Activated naive CD4-positive, alpha-beta T cell treated with anti-CD3 and anti-CD28 coated beads for 36 hours (primary cell): ENCODE measurements around the gene NCR3LG1. TPM values are rescaled to one million over a fixed set of nuclear protein-coding genes. Genes with fewer than 3 reads are reported as not detected.

Source experiments
- CTCF ChIA-PET: fragments of 350-600 bp; sonication (Branson Sonifier 250); formaldehyde crosslinking; loops from one replicate; lab custom pipeline; 2021; ENCODE audit warnings: antibody characterized with exemption; lab: Charles Lee
- DNase-seq: peaks from one replicate; pipeline ENCODE4 v3.0.0-alpha.2; 2020
- H3K27ac Mint-ChIP-seq: one replicate; pipeline ENCODE4 v1.8.0; 2021; ENCODE audit warnings: mild to moderate bottlenecking, mixed read lengths
- H3K27me3 Mint-ChIP-seq: one replicate; pipeline ENCODE4 v1.8.0; 2021; ENCODE audit warnings: low read depth, mixed read lengths
- H3K36me3 Mint-ChIP-seq: one replicate; pipeline ENCODE4 v1.8.0; 2021; ENCODE audit warnings: low read depth, mixed read lengths
- H3K4me1 Mint-ChIP-seq: one replicate; pipeline ENCODE4 v1.8.0; 2021; ENCODE audit warnings: low read depth, mixed read lengths
- H3K4me3 Mint-ChIP-seq: one replicate; pipeline ENCODE4 v1.8.0; 2021; ENCODE audit warnings: mild to moderate bottlenecking, moderate library complexity, mixed read lengths
- H3K9me3 Mint-ChIP-seq: one replicate; pipeline ENCODE4 v1.8.0; 2021; ENCODE audit warnings: mixed read lengths
- intact Hi-C: fragments of 100-400 bp; cut with micrococcal nuclease; formaldehyde crosslinking; loops from one replicate; pipeline ENCODE4 v1.15.1; 2023
- total RNA-seq, 2 experiments: library from RNA; stranded (reverse); gene quantifications; one replicate each; pipeline ENCODE4 v1.2.3, GENCODE V29; 2021

Gene NCR3LG1
- total RNA-seq, 2 experiments from 2014 or later = 0.72 TPM

DNA sequence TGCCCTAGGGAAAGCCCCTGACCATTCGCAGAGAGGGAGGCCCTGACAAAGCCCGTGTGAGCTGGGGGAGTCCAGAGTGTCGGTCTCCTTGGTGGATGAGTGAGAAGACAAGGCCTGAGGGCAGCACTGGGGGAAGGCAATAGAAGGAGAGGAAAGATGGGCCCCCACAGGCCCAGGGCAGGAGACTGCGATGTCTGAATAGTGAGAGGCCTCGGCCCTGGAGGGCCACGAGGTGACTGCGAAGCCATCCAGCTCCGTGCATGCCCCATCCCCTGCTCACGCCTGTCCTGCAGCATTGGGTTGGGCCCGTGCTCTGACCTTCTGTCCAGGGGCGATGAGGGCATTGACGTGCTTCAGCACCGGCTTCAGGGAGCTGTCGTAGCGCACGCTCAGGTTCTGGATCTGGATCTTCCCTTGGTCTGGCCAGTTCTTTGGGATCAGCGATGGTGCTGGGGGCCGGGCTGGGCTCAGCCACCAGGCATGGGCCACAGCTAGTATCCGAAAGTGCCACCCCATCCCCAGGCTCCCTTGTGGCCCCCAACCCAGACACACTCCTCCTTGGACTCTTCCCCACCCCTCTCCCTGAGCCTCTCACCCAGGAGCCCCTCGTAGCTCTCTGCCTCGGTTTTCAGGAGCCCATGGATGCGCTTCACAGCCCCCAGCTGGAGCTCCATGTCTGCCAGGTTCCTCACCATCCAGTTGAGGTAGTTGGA lies 45.2 kb downstream of the NCR3LG1 start:
- no peak for DNase-seq
- H3K4me3 Mint-ChIP-seq = no peak overlapping the region
- H3K4me1 Mint-ChIP-seq = no peaks in the 10 kb centered on the region
- H3K27ac Mint-ChIP-seq = no peak overlapping the region
- H3K9me3 Mint-ChIP-seq = no peaks in the 10 kb centered on the region
- CTCF ChIA-PET = interaction anchor here (0.9 to 2.5 kb wide), 2 partner anchors 12 to 131 kb away, joined by 3 to 9 read pairs; no protein-coding TSS in a partner anchor
- no peaks in the 10 kb centered on the region for H3K27me3 Mint-ChIP-seq
- no peaks in the 10 kb centered on the region for H3K36me3 Mint-ChIP-seq
- intact Hi-C loops = no loop called here

DNA sequence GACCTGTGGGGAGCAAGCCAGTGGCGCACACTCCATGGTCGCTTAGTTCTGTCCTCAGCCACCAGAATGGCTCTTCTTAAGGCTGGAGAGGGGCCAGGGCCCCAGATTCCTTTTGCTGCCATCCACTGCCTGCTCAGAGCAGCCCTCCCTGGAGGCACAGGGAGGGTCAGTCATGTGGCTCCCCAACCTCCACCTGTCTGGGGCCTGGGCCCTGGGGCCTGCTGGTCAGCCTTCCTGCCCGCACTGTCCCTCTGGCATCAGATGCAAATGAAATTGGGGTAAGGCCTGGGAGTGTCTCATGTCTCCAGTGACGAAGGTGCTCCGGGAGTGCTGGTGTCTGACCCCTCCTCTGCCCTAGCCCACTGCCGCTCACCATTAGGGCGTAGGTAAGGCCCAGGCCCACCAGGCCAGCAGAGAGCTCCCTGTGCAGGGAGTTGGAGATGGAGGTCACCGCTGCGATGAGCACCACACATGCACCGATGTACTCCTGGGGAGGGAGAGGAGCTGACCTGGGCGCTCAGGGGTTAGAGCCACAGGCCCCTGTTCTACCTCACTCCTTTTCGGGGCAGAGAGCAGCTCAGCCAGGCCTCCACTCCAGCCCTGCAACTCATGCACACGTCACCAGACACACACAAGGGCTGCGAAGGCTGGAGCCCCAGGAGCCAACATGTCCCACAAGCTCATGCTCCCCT lies 45.9 kb downstream of the NCR3LG1 start:
- DNase-seq = no peak
- intact Hi-C loops = no loop called here
- no peaks in the 10 kb centered on the region for H3K36me3 Mint-ChIP-seq
- H3K9me3 Mint-ChIP-seq = no peaks in the 10 kb centered on the region
- H3K4me1 Mint-ChIP-seq = no peaks in the 10 kb centered on the region
- H3K27ac Mint-ChIP-seq = no peak overlapping the region
- CTCF ChIA-PET = interaction anchor here (0.9 to 2.5 kb wide), 2 partner anchors 13 to 131 kb away, joined by 3 to 9 read pairs; no protein-coding TSS in a partner anchor
- no peak overlapping the region for H3K4me3 Mint-ChIP-seq
- no peaks in the 10 kb centered on the region for H3K27me3 Mint-ChIP-seq

DNA sequence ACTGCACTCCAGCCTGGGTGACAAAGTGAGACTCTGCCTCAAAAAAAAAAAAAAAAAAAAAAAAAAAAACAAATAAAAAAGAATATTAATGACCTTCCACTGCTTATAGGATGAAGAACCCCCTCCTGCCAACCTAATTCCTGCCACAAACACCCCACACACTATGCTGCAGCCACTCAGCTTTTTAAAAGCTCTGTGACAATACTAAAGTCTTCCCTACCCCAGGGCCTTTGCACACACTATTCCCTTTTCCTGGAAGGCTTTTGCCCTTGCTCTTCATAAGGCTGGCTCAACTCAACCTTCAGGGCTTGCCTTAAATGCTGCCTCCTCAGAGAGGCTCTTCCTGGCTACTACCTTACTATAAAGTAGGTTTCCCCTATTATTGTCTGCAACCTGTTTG lies 47.6 kb downstream of the NCR3LG1 start:
- CTCF ChIA-PET = interaction anchor here (0.6 to 1.1 kb wide), 2 partner anchors 129 to 887 kb away, joined by 4 to 6 read pairs; no protein-coding TSS in a partner anchor
- H3K4me1 Mint-ChIP-seq = no peaks in the 10 kb centered on the region
- DNase-seq = no peak
- H3K27me3 Mint-ChIP-seq = no peaks in the 10 kb centered on the region
- H3K27ac Mint-ChIP-seq = no peak overlapping the region
- H3K36me3 Mint-ChIP-seq = no peaks in the 10 kb centered on the region
- H3K4me3 Mint-ChIP-seq = no peak overlapping the region
- intact Hi-C loops = no loop called here
- no peaks in the 10 kb centered on the region for H3K9me3 Mint-ChIP-seq

DNA sequence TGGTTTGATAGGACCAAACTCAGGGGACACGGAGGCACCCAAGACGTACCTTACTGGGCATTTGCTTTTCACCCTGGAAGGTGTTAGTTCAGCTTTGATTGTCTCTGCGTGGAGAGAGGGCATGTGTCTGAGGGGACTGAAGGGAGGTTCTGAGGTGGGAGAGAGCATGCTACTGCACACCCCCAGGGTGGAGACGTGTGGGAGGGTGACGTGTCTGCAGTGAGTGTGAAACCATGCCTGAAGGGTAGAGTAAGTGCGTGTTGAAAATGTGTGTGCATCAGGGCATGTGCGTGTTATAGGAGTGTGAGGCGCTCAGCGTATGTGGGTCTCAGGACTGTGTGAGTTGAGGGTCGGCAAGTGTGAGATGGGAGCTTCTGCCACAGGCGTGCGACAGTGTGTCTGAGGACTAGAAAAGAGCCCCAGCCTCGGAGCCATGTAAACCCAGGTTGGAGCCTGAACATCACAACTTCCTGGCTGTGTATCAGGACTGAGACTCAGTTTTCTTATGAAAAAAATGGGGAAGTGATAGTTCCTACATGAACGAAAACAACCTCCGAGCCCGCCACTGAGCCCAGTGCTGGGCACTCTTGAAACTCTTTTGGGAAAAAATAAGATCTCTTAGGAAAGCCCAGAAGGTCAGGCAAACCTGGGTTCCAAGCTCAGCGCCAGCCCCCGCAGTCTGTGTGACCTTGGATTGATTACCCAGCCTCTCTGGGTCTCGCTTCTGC lies 48.6 kb downstream of the NCR3LG1 start:
- CTCF ChIA-PET = interaction anchor here (1.0 kb wide), 1 partner anchor 16 kb away, joined by 3 read pairs; no protein-coding TSS in a partner anchor
- intact Hi-C loops = no loop called here
- H3K27me3 Mint-ChIP-seq = no peaks in the 10 kb centered on the region

DNA sequence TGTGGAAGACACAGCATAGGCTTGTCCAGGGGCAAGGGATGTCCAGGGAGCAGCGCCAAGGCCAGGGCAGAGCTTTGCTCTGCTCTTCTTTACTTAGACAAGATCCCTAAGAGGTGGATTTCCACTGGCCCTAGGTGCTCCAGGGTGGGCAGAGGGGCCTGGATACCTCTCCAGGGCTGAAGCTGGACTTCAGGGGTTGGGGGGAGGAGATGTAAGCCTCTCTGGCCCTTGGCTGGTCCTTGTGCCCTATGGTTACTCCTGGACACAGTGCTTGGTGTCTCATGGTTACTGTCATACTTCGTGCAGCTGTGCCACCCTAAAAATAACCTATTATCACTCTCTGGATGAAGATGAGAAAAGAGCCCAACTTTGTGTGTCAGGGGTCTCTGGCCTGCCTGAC lies 49.7 kb downstream of the NCR3LG1 start:
- H3K9me3 Mint-ChIP-seq = no peaks in the 10 kb centered on the region
- DNase-seq = no peak
- H3K4me3 Mint-ChIP-seq = no peak overlapping the region
- H3K27me3 Mint-ChIP-seq = no peaks in the 10 kb centered on the region
- H3K27ac Mint-ChIP-seq = no peak overlapping the region
- CTCF ChIA-PET = interaction anchor here (1.0 kb wide), 1 partner anchor 17 kb away, joined by 3 read pairs; no protein-coding TSS in a partner anchor
- no peaks in the 10 kb centered on the region for H3K4me1 Mint-ChIP-seq
- intact Hi-C loops = no loop called here
- H3K36me3 Mint-ChIP-seq = no peaks in the 10 kb centered on the region

More for the DNA sequence above, 48.6 kb downstream of the NCR3LG1 start:
- no peak overlapping the region for H3K4me3 Mint-ChIP-seq
- no peak for DNase-seq
- no peak overlapping the region for H3K27ac Mint-ChIP-seq
- H3K4me1 Mint-ChIP-seq = no peaks in the 10 kb centered on the region
- H3K36me3 Mint-ChIP-seq = no peaks in the 10 kb centered on the region
- H3K9me3 Mint-ChIP-seq = no peaks in the 10 kb centered on the region

DNA sequence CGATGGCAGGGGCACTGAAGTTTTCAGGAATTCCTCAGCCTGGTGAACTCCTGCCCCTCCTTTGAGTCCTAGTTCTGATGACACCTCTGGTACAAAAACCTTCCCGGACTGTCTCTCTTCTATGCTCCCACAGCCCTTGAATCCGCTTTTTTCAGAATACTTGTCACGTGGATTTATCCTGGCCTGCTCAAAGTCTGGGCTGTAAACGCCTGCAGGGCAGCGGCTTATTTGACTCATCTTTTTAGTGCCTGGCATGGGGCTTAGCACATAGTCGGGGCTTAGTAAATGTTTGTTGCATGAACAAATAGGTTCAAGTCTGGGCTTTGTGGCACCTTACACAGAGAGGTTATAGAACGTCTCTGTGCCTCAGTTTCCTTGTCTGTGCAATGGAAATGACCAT lies 50.2 kb downstream of the NCR3LG1 start:
- H3K4me1 Mint-ChIP-seq = no peaks in the 10 kb centered on the region
- H3K36me3 Mint-ChIP-seq = no peaks in the 10 kb centered on the region
- no peak overlapping the region for H3K27ac Mint-ChIP-seq
- no peaks in the 10 kb centered on the region for H3K9me3 Mint-ChIP-seq
- CTCF ChIA-PET = interaction anchor here (0.9 to 1.1 kb wide), 2 partner anchors 13 to 102 kb away, joined by 4 read pairs; partner anchors contain the start of gene KCNJ11
- no peak overlapping the region for H3K4me3 Mint-ChIP-seq
- intact Hi-C loops = no loop called here
- no peaks in the 10 kb centered on the region for H3K27me3 Mint-ChIP-seq
- DNase-seq = no peak

DNA sequence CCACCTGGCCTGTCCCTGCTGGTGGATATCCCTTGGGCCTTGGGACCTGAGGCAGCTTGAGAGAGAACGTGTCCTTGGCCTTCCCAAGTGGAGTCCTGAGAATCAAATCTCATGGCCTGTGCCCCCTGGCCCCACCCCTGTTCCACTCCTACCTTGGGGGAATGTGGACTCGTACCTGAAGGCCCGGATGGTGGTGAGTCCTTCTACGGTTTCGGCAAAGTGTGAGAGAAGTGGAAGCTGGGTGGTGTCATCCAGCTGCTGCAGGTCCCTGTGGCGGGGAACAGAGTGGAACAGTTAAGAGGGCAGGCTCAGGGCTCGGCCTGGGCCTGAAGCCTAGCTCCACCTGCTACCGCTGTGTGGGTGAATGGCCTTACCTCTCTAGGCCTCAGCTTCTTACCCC lies 50.9 kb downstream of the NCR3LG1 start:
- Mint-ChIP-seq H3K27me3 (no peaks in the 10 kb centered on the region), H3K4me1 (no peaks in the 10 kb centered on the region), H3K36me3 (no peaks in the 10 kb centered on the region), H3K27ac (no peak overlapping the region), H3K4me3 (no peak overlapping the region), H3K9me3 (no peaks in the 10 kb centered on the region)
- CTCF ChIA-PET = interaction anchor here (0.6 to 1.1 kb wide), 3 partner anchors 14 to 183 kb away, joined by 3 to 4 read pairs (median 4); partner anchors contain the start of gene KCNJ11
- intact Hi-C loops = no loop called here
- no peak for DNase-seq

DNA sequence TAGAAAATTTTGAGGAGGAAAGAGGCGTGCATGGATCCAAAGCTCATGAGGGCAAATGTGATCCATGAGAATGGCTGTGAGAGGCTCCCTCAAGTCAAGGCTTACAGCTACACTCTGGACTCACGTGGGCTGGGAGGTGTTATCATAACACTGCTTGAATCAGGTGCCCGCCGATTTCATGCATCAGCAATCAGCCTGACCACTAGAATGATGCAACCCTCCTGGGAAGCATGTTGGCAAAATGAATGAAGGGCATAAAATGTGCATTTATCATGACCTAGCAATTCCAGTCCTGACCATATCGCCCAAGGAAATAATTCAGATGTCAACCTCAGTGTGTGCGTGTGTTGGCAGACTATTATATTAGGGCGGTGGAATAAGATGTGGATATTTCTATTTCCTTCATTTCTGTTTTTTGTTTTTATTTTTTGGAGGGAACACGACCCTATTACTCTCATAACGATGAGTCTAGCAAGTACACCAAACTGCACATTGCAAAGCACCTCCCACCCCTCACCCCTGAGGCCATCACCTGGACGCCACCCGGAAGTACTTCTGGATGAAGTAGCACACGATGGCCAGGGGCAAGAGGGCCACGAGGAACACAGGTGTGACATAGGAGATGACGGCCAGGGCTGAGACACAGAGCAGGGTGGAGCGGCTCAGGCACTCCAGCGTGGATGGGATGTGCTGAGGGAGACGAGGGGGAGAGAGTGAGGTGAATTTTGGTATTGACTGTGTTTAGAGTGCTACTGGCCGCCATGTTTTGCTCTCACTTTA lies 52.6 kb downstream of the NCR3LG1 start:
- Mint-ChIP-seq H3K27me3 (no peaks in the 10 kb centered on the region), H3K36me3 (no peaks in the 10 kb centered on the region), H3K4me1 (no peaks in the 10 kb centered on the region), H3K9me3 (no peaks in the 10 kb centered on the region), H3K27ac (no peak overlapping the region), H3K4me3 (no peak overlapping the region)
- CTCF ChIA-PET = no interaction called here
- intact Hi-C loops = no loop called here
- no peak for DNase-seq

DNA sequence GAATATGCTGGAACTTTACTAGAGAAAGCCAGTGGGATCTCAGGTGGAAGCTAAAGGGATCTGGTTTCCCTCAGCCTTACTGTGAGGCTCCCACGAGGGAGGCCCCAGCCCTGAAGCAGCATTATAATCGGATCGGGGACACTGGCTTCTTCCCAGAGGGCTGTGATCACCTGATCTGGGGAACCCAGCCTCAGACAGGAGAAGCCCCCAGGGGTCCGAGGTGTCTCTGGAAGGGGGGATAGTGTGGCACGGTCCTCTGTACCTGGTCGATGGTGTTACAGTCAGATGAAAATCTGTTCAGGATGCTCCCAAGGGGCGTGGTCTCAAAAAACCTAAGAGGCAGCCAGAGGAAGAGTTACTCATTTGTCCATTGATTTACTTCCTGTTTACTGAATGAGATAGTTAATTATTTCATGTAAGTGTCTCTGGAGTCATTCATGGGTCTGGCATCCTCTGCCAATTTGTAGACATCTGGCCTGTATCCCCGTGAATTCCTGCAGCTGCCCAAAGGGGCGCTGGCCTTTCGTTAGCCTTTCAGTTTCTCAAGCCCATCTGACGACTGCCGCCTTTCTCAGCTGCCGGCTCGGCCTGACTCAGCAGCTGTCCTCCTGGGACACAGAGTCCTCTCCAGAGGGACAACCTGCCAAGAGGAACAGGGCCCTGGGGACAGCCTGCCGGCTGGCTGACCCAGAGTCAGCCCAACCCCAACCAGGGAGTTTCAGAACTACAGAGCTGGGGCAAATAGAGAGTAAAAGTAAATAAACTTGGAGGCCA lies 53.8 kb downstream of the NCR3LG1 start:
- intact Hi-C loops = no loop called here
- no peak for DNase-seq
- no peaks in the 10 kb centered on the region for H3K27me3 Mint-ChIP-seq
- H3K9me3 Mint-ChIP-seq = no peaks in the 10 kb centered on the region
- no peak overlapping the region for H3K27ac Mint-ChIP-seq
- no peak overlapping the region for H3K4me3 Mint-ChIP-seq
- CTCF ChIA-PET = no interaction called here
- H3K4me1 Mint-ChIP-seq = no peaks in the 10 kb centered on the region
- no peaks in the 10 kb centered on the region for H3K36me3 Mint-ChIP-seq

DNA sequence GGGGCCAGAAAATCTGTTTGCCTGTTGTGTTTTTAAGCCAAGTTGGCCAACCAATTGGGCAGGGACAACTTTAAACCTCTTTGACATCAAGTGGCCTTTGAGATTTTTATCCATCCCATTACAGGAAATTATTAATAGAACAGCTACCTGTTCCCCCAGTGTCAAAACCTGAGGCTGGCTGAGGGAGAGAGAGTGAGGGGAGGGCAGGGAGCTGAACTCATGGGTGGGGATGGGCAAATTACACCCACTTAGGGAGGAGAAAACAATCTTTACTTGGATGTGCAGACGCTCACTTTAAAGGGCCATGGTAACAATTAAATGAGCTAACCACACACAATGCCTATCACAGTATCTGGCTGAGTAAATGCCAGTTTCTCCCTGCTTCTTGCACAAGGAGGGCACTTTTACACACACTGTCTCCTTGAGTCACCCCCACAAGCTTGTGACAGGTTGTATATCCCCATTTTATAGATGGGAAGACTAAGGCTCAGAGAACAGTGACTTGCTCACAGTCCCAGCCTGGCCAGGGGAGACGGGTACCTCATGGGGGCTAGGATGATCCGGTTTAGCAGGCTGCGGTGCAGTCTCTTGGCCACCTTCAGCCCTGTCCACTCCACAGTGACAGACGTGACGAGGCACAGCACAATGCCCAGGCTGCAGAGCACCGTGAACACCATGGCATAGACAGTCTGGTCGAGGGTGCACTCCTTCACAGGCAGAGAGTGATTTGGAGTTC lies 54.6 kb downstream of the NCR3LG1 start:
- no peaks in the 10 kb centered on the region for H3K27me3 Mint-ChIP-seq
- no peak overlapping the region for H3K4me3 Mint-ChIP-seq
- no peak overlapping the region for H3K27ac Mint-ChIP-seq
- CTCF ChIA-PET = no interaction called here
- intact Hi-C loops = no loop called here
- no peaks in the 10 kb centered on the region for H3K36me3 Mint-ChIP-seq
- no peaks in the 10 kb centered on the region for H3K4me1 Mint-ChIP-seq
- no peaks in the 10 kb centered on the region for H3K9me3 Mint-ChIP-seq
- DNase-seq = no peak

DNA sequence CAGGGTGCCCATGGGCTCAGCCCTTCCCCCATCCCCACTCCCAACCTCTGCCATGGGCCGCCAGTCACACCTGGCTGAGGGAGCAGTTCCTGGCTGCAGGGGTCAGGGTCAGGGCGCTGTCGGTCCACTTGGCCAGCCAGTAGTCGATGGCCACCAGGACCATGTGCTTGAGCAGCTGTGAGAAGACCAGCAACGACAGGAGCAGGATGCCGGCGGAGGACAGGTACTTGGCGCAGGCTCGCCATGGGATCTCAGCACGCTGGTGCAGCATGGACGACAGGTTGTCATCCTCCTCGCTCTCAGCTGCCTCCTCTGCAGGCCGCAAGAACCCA lies 55.2 kb downstream of the NCR3LG1 start:
- H3K4me1 Mint-ChIP-seq = no peaks in the 10 kb centered on the region
- no peak overlapping the region for H3K27ac Mint-ChIP-seq
- H3K4me3 Mint-ChIP-seq = no peak overlapping the region
- H3K27me3 Mint-ChIP-seq = no peaks in the 10 kb centered on the region
- DNase-seq = no peak
- no peaks in the 10 kb centered on the region for H3K9me3 Mint-ChIP-seq
- intact Hi-C loops = no loop called here
- CTCF ChIA-PET = no interaction called here
- no peaks in the 10 kb centered on the region for H3K36me3 Mint-ChIP-seq
